ENCODE measurements around the gene CACNA1S. TPM values are rescaled to one million over a fixed set of nuclear protein-coding genes. Genes with fewer than 3 reads are reported as not detected.

The CACNA1S gene
- total RNA-seq, 2 experiments from 2014 or later, result not detected

DNA sequence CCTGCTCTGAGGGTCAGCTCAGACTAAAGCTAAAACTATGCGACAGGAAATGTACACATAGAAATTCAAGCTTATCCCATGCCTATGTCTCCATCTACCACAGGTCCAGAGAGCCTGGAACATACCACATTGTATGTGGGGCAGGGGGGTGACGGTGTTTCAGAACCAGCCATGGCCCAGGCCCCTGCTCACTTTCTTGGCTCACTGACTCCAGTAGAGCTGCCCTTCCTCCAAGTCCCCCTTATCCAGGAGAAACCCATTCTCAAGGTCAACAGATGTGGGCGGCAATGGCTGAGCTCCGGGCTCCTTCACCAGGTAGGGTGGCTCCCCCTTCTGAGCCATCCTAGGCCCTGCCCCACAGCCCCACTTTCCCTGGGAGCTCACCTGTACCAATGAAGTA, 21.0 kb downstream of the CACNA1S start:
- Histone ChIP-seq H3K27ac (ENCODE audit: low read depth, low read length, poor library complexity, severe bottlenecking) (no peak overlapping the region), H3K36me3 (ENCODE audit: insufficient read depth, low read length) (no peaks in the 10 kb centered on the region), H3K4me1 (ENCODE audit: insufficient read depth, low read length, poor library complexity, severe bottlenecking) (peaks cover 7% of the 10 kb centered on the region), H3K4me2 (ENCODE audit: low read length) (no peak overlapping the region), H3K9me2 (ENCODE audit: insufficient read depth, low read length) (no peaks in the 10 kb centered on the region), H3K9me3 (ENCODE audit: low read length) (no peaks in the 10 kb centered on the region), H2AFZ (ENCODE audit: low read length) (no peak overlapping the region), H3K79me2 (ENCODE audit: insufficient read depth, low read depth, low read length) (no peaks in the 10 kb centered on the region), H3K4me3 (ENCODE audit: low read depth, low read length, poor library complexity, severe bottlenecking) (no peak overlapping the region), H4K20me1 (ENCODE audit: insufficient read depth, low read length) (no peaks in the 10 kb centered on the region)
- CTCF ChIA-PET (ENCODE audit: unreplicated experiment), result no interaction called here
- intact Hi-C loops (cut with micrococcal nuclease; ENCODE audit: unreplicated experiment), result no loop called here
- POLR2A ChIA-PET, result interaction anchor here (0.6 kb wide), 2 partner anchors 9 to 20 kb away, joined by 3 to 5 read pairs; no protein-coding TSS in a partner anchor
- TF ChIP-seq EZH2phosphoT487 (IDR thresholded peaks at IDR 0.05; ENCODE audit: borderline replicate concordance, low read depth, low read length) (no peak), CTCF (conservative IDR thresholded peaks at IDR 0.05; ENCODE audit: low read length) (no peak)
- BruUV-seq (replicated peaks), result no TSS peak
- DNase-seq (ENCODE audit: low spot score), result no peak

DNA sequence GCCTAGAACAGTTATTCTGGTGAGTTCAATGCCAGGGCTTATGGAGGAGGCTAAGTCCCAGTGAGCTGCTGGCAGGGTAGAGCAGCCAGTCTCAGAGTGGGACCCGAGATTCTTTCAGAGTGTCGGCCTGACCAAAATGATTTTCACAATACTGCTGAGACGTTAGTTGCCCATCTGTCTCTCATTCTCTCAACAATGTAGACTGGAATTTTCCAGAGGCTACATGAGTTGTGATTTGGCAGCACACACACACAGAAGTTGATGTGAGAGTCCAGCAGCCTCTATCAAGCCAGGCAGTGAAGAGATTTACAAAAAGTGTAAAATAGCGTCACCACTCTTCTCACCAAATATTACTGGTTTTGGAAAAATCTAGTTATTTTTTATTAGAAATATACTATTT, 21.7 kb downstream of the CACNA1S start:
- H3K27ac ChIP-seq (ENCODE audit: low read depth, low read length, poor library complexity, severe bottlenecking), result no peak overlapping the region
- no peak for DNase-seq (ENCODE audit: low spot score)
- no peaks in the 10 kb centered on the region for H3K9me2 ChIP-seq (ENCODE audit: insufficient read depth, low read length)
- intact Hi-C loops (cut with micrococcal nuclease; ENCODE audit: unreplicated experiment), result no loop called here
- BruUV-seq (replicated peaks), result no TSS peak
- no peak overlapping the region for H2AFZ ChIP-seq (ENCODE audit: low read length)
- no peaks in the 10 kb centered on the region for H3K36me3 ChIP-seq (ENCODE audit: insufficient read depth, low read length)
- H3K4me1 ChIP-seq (ENCODE audit: insufficient read depth, low read length, poor library complexity, severe bottlenecking), result peaks cover under 1% of the 10 kb centered on the region
- no peak overlapping the region for H3K4me2 ChIP-seq (ENCODE audit: low read length)
- POLR2A ChIA-PET, result no interaction called here
- no peaks in the 10 kb centered on the region for H3K9me3 ChIP-seq (ENCODE audit: low read length)
- H3K79me2 ChIP-seq (ENCODE audit: insufficient read depth, low read depth, low read length), result no peaks in the 10 kb centered on the region
- no peaks in the 10 kb centered on the region for H4K20me1 ChIP-seq (ENCODE audit: insufficient read depth, low read length)
- CTCF ChIA-PET (ENCODE audit: unreplicated experiment), result no interaction called here
- TF ChIP-seq EZH2phosphoT487 (IDR thresholded peaks at IDR 0.05; ENCODE audit: borderline replicate concordance, low read depth, low read length) (no peak), CTCF (conservative IDR thresholded peaks at IDR 0.05; ENCODE audit: low read length) (no peak)
- no peak overlapping the region for H3K4me3 ChIP-seq (ENCODE audit: low read depth, low read length, poor library complexity, severe bottlenecking)

GRCh38 chr1:201089596-201089995, 22.6 kb downstream of the CACNA1S start:
- intact Hi-C loops (cut with micrococcal nuclease; ENCODE audit: unreplicated experiment), result loop anchor here (10.0 kb wide), 1 partner anchor 135 kb away; no protein-coding TSS in a partner anchor
- H3K9me3 ChIP-seq (ENCODE audit: low read length), result no peaks in the 10 kb centered on the region
- H3K27ac ChIP-seq (ENCODE audit: low read depth, low read length, poor library complexity, severe bottlenecking), result no peak overlapping the region
- H3K79me2 ChIP-seq (ENCODE audit: insufficient read depth, low read depth, low read length), result no peaks in the 10 kb centered on the region
- H3K4me1 ChIP-seq (ENCODE audit: insufficient read depth, low read length, poor library complexity, severe bottlenecking), result no peaks in the 10 kb centered on the region
- BruUV-seq (replicated peaks), result no TSS peak
- no peak for DNase-seq (ENCODE audit: low spot score)
- H2AFZ ChIP-seq (ENCODE audit: low read length), result no peak overlapping the region
- H3K4me2 ChIP-seq (ENCODE audit: low read length), result no peak overlapping the region
- TF ChIP-seq CTCF (conservative IDR thresholded peaks at IDR 0.05; ENCODE audit: low read length) (no peak), EZH2phosphoT487 (IDR thresholded peaks at IDR 0.05; ENCODE audit: borderline replicate concordance, low read depth, low read length) (no peak)
- no peaks in the 10 kb centered on the region for H3K9me2 ChIP-seq (ENCODE audit: insufficient read depth, low read length)
- H4K20me1 ChIP-seq (ENCODE audit: insufficient read depth, low read length), result no peaks in the 10 kb centered on the region
- ChIA-PET POLR2A (interaction anchor here (1.2 kb wide), 1 partner anchor 58 kb away, joined by 3 read pairs; no protein-coding TSS in a partner anchor), CTCF (ENCODE audit: unreplicated experiment) (no interaction called here)
- no peaks in the 10 kb centered on the region for H3K36me3 ChIP-seq (ENCODE audit: insufficient read depth, low read length)
- no peak overlapping the region for H3K4me3 ChIP-seq (ENCODE audit: low read depth, low read length, poor library complexity, severe bottlenecking)
